GM21447 (cell line): Measurements from ENCODE around the gene NHERF2.
"Not testable (repeated sequence)": the region's sequence is repeated elsewhere in the genome, so short reads cannot be mapped to it uniquely, and the experiment has no call there.

Source experiments
- ATAC-seq: cut with Tn5 transposase; IDR thresholded peaks from one replicate; pipeline ENCODE4 v1.9.1; 2021; ENCODE audit not compliant: unreplicated experiment

The NHERF2 gene

DNA sequence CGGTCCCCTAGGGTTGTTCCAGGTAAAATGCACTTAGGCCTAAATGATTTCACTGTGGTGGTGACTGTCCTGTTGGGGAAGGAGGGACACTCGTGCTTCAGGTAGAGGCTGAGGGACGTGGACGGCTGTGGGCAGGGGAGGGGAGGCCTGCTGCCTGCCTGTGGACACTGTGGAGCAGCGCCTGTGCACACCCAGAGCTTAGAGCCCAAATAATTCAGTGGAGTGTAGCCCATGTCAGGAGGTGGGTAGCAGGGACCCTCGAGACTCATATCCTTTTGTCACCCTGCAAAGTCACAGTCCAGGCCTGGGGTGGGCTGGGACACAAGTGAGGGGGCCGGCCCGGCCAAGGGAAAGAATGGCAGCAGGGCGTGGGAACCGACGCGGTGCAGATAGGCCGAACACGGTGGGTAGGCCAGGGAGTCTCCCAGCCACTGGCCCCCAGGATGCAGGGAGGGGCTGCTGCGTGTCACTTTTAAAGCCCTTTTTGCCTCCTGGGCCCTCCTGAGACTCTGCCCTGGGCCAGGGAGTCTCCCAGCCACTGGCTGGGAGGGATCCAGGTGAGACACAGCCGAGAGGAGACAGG is 733 bp upstream of the NHERF2 start:
- no peak for ATAC-seq

DNA sequence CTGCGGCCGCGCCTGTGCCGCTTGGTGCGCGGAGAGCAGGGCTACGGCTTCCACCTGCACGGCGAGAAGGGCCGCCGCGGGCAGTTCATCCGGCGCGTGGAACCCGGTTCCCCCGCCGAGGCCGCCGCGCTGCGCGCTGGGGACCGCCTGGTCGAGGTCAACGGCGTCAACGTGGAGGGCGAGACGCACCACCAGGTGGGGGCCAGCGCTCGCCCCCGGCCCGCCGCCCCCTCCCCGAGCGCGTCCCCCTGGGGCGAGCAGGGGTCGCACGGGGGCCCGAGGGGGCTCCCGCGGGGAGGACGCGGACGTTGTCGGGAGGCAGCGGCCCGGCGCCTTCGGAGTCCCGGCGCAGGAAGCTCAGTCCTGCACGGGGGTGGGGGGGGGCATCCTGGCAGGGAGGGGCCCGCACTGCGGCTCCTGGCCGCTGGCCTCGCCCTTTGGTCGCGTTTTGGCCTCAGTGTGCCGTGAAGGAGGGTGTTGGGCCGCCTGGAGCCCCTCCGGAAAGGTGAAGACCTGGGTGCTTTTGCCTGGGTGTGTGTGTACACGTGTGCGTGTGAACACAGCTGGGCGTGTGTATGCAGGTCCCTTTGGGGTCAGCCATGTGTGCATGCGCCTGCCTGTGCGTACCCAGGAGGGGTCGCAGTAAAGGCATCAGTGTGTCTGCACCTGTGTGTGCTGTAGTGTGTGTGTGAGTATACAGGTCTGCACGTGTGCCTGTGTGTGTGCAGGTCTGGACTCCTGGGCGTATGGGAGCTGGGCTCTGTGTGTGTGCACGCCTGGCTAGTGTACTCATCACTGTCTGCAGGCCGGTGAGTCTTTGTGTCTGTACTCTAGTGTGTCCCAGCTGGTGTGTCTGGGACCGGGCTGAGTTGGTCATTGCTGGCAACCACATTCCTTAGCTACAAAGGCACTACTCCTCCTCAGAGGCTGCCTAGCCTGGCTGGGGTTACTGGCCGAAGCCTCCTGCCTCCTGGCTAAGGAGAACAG is 615 bp downstream of the NHERF2 start:
- ATAC-seq, result no peak

DNA sequence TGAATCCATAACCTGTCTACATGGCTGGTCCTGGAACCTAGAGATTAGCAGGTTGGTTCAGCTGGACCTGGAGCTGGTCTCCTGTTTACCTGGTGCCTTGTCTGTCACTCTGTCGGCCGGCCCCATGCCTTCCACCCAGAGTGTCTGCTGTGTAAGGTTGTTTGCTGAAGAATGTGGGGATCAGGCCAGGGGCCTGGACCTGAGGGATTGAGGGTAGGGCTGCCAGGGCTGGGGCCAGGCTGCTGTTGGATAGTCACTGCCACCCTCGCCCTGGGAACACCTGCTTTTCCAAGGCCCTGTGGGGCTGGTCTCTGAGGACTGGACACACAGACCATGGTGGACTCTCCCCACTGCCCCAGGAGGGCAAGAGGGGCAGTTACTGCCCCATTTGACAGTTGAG is 1.4 kb downstream of the NHERF2 start:
- no peak for ATAC-seq

DNA sequence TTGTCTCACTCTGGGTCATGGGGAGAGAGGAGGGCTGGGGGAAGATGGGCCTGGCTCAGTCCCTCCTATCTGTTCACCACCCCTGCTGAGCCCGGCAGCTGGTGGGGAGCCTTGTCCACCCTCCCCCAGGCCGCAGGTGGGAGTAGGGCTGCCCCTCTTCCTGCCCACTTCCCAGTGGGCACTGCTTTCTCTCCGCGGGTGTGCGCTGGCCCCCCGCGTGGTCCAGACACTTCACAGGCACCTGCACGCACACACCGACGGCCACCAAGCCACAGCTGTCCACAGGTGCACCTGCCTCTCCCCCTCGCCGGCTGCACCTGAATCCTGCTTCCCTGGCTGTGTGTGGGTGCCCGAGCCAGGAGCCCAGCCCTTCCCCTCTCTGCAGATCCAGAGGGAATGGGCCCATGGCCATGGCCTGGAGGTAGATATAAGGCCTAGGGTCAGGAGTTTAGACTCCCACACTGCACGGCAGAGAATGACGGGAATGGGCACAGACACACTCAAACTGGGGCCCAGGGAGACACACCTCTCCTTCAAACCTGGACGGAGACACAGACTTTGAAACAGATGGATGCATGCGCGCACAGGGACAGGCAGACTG is 2.0 kb downstream of the NHERF2 start:
- no peak for ATAC-seq

DNA sequence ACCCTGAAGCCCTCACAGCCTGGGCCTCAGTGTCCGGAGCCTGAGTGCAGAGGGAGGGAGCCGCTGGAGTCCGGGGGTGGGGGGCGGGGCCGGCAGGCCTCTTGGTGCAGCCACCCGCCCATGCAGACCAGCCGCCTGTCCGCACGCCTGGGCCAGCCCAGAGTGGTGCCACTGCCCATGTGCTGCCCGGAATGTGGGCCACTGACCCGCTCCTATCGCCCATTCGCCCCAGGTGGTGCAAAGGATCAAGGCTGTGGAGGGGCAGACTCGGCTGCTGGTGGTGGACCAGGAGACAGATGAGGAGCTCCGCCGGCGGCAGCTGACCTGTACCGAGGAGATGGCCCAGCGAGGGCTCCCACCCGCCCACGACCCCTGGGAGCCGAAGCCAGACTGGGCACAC is 2.6 kb downstream of the NHERF2 start:
- no peak for ATAC-seq

DNA sequence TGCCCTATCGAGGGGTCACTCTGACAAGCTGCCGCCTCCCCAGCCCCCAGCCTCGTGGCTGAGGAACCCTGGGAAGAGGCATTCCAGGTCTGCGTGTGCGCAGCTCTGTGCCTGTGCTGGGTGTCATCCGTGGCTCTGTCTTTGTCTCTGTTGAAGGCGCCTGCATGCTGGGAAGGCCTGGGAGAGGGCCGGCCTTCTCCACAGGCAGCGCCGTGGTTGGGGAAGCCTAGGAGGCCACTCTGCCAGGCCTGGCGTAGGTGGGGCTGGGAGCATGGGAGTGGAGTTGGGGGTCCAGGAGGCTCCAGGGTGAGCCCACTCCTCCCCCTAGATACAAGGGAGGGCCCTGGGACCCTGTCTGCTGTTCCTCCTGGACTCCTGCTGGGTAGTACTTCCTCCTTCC is 3.3 kb downstream of the NHERF2 start:
- no peak for ATAC-seq

DNA sequence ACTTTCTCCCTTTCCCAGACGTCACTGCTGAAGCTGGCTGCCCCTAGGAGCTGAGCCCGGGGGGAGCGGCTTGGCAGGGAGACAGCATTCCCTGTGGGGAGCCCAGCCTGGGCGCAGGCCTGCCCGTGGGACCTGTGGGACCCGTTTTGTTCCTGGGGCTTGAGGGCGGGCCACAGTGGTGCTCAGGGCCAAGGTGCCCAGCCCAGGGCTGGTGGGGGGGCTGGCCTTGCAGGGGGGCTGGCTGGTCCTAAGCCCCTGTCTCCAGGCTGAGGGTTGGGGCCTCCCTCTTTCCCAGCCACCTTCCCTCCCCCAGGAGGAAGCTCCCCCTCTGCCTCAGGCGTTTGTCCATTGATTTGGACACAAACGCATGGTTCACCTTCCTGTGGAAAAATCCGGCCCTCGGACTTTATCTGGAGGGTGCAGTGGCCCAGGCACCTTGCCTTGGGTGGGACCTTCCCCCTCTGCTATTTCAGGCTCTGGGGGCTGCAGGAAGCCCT is 4.4 kb downstream of the NHERF2 start:
- no peak for ATAC-seq

DNA sequence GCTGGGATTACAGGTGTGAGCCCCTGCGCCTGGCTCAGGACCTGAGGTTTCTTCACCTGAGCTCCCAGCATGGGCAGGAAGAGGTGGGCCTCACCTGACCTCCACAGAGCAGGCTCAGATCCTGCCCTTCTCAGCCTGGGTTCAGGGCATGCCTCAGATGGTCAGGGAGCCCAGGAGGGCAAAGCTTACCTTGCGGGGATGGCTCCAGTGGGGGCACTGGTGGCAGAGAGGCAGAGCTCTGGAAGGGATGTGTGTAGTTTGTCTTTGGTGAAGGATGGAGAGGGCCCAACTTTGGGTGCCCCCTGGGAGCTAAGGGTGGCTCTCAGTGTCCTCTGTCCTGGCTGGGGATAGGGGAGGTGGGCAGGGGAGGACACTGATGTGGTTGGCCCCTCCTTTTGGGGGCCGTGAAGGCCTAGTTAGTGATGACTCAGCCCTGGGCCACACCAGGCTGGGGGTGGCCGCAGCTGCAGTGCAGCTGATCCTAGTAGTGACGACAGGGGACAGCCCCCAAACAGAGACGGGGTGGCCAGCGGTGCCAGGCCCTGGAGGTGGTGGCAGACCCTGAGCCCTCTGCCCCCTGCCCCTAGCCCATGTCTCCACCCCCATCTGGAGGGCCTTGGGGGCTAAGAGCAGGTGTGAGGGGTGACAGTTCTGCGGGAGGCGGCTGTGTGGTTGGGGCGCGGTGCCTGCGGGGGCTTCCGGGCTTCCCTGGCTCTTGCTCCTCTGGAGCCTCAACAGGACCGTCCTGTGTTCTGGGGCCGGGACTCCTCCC is 5.8 kb downstream of the NHERF2 start:
- no peak for ATAC-seq

DNA sequence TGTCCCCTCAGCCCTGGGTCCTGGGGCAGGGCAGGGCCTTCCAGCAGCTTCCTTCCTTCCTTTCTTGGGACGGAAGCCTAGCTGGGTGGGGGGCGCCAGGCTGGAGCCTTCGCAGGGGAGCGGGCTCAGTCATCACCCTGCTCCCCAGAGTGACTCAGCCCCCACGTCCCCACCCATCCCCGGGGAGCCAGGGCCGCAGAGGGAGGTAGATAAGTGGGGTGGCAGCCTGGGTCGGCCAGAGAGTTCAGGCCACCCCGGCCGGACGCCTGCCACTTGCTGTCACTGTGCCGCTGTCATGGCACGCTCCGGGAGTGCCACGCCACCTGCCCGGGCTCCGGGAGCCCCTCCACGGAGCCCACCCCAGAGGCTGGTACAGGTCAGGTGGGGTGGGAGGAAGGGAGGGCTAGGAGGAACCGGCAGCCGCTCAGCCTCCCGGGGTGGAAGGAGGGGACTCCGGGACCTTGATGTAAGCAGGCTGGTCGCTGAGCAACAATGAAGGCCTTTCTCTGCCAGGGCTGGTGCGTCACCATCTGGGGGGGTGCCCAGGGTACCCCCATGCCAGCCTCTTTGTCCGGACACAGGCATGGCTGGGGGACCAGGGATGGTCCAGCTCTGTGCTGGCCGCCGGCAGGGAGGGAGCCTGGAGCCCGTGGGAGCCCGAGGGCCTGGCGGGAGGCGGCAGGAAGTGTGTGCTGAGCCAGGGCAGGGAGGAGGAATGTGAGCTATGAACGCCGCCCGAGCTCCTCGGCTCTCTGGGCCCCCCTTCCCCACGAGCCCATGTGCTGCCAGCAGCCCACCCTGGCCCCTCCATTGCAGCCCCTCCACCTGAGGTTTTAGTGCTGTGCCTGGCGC is 6.6 kb downstream of the NHERF2 start:
- no peak for ATAC-seq

DNA sequence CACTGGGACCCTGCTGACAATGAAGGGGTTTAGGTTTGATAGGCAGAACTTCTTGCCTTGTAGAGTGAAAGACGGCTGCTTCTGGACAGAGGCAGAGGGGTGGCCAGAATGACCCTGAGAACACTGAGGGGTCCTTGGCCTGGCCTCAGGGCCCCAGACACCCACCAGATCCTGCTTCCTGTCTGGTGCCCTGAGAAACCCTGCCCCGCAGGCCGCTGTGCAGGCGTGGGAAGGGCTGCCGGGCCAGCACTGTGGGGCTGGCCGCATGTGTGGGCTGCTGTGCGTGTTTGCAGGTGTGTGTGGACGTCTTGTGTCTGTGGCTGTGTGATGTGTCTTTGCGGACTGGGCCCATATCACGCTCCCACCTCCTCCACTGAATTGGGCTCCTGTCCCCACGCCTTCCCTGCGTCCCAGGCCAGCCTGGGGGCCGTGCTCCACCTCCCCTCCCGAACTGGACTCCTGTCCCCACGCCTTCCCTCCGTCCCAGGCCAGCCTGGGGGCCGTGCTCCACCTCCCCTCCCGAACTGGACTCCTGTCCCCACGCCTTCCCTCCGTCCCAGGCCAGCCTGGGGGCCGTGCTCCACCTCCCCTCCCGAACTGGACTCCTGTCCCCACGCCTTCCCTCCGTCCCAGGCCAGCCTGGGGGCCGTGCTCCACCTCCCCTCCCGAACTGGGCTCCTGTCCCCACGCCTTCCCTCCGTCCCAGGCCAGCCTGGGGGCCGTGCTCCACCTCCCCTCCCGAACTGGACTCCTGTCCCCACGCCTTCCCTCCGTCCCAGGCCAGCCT is 7.4 kb downstream of the NHERF2 start:
- not testable (repeated sequence) for ATAC-seq

DNA sequence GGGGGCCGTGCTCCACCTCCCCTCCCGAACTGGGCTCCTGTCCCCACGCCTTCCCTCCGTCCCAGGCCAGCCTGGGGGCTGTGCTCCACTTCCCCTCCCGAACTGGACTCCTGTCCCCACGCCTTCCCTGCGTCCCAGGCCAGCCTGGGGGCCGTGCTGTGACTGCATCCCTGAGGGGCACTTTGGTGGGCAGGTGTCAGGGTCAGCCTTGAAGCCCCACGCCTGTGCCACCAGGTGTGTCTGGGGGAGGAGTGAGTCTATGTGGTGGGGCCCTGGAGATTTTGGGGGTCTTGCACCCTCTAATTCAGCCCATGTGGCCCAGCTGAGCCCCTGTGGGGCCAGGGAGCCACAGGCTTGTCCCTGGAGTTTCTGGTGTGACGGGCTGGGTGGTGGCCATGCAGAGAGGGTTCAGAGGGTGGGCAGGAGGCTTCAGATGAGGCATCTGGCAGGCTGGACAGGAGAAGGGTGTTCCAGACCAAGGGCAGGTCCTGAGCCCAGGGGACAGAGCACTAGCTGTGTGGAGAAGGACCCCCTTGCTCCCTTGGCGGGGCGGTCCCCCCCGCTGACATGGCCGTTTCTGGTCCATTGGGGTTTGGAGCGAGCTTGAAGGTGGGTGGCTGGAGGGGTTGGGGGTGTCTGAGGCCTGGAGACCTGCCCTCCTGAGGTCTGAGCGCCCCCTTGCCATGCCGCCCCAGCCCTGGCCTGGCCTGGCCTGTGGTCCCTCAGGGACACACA is 8.2 kb downstream of the NHERF2 start:
- no peak for ATAC-seq

DNA sequence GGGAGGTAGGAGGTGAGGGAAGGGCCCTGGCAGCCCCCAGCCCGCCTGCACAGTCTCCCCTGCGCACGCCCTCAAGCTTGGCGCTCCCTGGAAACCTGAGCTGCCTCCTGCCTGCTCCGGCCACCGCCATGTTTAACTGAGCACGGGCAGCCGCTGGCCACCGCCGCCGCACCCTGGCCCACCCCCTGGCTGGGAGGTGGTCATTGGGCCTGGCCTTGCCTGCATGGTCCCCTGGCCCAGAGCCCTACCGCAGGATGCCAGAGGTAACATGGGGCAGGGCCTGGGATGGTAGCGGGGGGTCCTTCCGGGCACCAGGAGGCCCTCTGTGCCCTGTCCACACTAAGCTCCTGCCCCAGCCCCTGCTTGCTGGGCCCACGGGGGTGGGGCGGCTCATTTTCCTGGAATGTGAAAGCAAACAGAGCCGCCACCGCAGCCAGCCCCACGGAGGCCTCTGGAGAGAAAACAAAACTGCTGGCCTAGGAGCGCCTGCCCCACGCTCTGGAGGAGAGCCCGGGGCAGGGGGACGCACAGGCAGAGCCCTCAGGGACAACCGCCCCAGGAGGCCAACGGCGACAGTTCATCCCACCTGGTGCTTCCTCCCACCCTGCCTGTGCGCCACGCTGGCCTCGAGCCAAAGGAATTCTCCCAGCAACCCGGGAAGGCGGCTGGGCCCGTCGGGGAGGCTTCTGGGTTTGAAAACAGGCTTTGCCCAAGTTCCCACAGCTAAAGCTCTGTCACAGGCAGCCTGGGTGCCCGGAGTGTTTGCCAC is 8.9 kb downstream of the NHERF2 start:
- ATAC-seq, result no peak

DNA sequence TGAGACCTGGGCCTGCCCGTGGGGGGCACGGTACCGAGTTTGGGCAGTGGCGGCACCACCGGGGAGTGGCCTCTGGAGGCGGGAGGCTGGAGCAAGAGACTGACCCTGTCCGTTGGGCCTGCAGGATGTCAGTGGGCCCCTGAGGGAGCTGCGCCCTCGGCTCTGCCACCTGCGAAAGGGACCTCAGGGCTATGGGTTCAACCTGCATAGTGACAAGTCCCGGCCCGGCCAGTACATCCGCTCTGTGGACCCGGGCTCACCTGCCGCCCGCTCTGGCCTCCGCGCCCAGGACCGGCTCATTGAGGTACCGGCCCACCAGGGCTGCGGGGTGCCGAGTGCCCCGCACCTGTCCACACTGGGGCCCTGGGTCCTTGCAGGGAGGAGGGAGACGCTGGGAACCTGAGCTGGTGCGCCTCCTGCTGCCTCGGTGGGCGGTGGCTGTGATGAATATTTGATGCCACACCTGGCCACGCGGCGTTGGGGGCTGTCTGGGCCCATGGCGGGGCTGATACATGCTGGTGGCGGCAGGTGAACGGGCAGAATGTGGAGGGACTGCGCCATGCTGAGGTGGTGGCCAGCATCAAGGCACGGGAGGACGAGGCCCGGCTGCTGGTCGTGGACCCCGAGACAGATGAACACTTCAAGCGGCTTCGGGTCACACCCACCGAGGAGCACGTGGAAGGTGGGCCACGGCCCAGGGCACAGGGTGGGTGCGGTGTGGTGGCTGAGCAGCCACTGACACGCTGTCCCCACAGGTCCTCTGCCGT is 9.7 kb downstream of the NHERF2 start:
- no peak for ATAC-seq

DNA sequence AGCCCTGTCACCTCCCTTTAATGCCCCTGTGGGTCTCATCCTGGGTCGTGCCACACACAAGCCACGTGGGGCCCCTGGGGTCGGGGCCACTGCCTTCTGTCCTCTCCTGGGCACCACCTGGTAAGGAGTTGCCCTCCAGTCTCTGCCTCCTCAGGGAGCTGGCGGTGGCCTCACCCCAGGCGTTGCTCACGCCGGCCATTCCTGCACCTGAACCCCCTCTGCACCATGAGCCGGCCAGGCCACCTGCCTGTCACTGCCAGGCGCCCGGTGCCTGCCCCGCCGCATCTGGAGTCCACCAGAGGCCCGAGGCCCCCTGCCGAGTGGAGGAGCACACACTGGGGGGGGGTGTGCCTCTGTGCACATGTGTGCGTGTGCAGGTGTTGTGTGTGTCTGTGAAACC is 10.4 kb downstream of the NHERF2 start:
- ATAC-seq, result no peak

DNA sequence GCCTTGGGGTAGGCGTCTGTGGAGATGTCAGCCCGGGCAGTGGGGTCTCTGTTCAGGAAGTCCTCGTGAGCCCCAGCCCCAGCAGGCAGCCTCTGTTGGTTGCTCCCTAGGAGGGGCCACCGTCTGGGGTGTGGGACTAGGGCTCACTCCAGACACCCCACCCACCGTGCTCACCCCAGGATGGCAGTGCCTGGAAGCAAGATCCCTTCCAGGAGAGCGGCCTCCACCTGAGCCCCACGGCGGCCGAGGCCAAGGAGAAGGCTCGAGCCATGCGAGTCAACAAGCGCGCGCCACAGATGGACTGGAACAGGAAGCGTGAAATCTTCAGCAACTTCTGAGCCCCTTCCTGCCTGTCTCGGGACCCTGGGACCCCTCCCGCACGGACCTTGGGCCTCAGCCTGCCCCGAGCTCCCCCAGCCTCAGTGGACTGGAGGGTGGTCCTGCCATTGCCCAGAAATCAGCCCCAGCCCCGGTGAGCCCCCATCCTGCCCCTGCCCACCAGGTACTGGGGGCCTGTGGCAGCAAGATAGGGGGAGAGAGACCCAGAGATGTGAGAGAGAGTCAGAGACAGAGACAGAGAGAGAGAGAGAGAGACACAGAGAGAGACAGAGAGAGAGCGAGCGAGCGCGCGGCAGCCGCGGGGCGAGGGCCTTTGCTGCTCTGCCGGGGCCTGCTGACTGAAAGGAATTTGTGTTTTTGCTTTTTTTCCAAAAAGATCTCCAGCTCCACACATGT is 11.1 kb downstream of the NHERF2 start:
- ATAC-seq, result no peak

DNA sequence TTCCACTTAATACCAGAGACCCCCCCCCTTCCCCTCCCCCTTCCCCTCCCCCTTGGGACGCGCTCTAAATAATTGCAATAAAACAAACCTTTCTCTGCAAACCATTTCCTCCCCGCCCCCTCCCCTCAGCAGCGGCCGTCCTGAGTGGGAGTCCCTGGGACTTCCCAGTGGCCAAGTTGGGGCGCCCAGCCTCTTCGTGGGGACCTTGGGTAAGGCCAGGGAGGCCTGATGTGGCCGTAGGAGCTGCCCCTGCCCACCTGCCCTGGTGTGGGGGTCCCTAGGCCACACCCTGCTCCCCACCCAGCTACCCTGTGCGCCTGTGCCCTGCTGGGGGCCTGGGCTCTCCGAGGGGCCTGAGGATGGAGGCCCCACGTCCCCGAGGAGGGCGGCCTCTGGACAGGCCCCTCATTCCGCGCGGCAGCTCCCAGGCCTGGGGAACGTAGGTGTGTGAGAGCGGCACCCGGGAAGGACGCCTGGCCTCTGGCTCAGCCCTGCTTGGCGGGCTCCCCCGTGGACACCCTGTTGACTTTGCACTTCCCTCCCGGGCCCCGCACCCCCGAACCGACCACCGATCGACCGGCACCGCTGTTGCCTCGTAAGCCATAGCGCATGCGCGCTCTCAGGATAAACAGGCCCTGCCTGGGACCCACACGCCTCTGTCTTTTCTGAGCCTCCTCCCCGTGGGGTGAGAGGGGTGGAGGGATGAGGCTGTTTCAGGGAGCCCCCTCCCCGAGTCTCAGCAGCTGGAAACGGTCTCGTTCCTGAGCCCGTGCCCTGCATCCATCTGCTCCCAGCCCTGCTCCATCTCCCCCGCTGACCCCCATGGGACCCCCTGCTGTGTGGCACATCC is 11.9 kb downstream of the NHERF2 start:
- ATAC-seq, result no peak
